Gastroesophageal sphincter (tissue), 4 donors: ENCODE data around the gene PSAPL1. TPM values are rescaled to one million over a fixed set of nuclear protein-coding genes. Genes with fewer than 3 reads are reported as not detected.

Experiments used
- ATAC-seq: fragments of 150-250 bp; one replicate; pipeline ENCODE4 v1.9.1; 2016; ENCODE audit warnings: mild to moderate bottlenecking, moderate library complexity
- H3K27ac ChIP-seq, 4 donors: fragments of 200-600 bp; sonication (generic) in 3 of 4; 1 replicate in 3 of 4; 2 replicates in 1 of 4; pipeline ENCODE4 v1.5.1; 2016 to 2019
- H3K27me3 ChIP-seq: fragments of 200-600 bp; sonication (generic); one replicate; pipeline ENCODE4 v1.5.1; 2019
- H3K36me3 ChIP-seq, 2 donors: fragments of 200-600 bp; sonication (generic); one replicate each; pipeline ENCODE4 v1.5.1; 2019; ENCODE audit warnings: control low read depth in 1 of 2
- H3K4me1 ChIP-seq, 3 donors: fragments of 200-600 bp; sonication (generic); 1 replicate in 2 of 3; 2 replicates in 1 of 3; pipeline ENCODE4 v1.5.1; 2016 to 2019; ENCODE audit warnings: control low read depth in 2 of 3
- H3K4me3 ChIP-seq, 2 donors: fragments of 200-600 bp; sonication (generic); one replicate each; pipeline ENCODE4 v1.5.1; 2019; ENCODE audit warnings: mild to moderate bottlenecking in 1 of 2, moderate library complexity in 1 of 2
- H3K9me3 ChIP-seq, 3 donors: fragments of 200-600 bp; sonication (generic); one replicate each; pipeline ENCODE4 v1.5.1; 2017 to 2019; ENCODE audit warnings: control low read depth in 2 of 3
- EP300 ChIP-seq: sonication (generic); formaldehyde crosslinking; IDR thresholded peaks from one replicate; pipeline ENCODE4 v1.6.1; 2017; ENCODE audit warnings: antibody characterized with exemption, mild to moderate bottlenecking
- POLR2A ChIP-seq, 2 donors: fragments of 450-650 bp; IDR thresholded peaks; one replicate each; pipeline ENCODE4 v1.6.1; 2017; ENCODE audit warnings: antibody characterized with exemption in 2 of 2, mild to moderate bottlenecking in 2 of 2, moderate library complexity in 1 of 2
- POLR2AphosphoS5 ChIP-seq: sonication (generic); formaldehyde crosslinking; IDR thresholded peaks from one replicate; pipeline ENCODE4 v1.6.1; 2017; ENCODE audit warnings: antibody characterized with exemption
- WGBS, 2 donors: methylation state at CpG; one replicate each; pipeline ENCODE4 v1.1.5; 2018; ENCODE audit warnings: low coverage in 1 of 2; 5-methylcytosine and 5-hydroxymethylcytosine counted together
- total RNA-seq, 4 donors: library from RNA; depleted of rRNA; stranded (reverse); fragments of >200 nt; gene quantifications; one replicate each; pipeline ENCODE4 v1.1.0, GENCODE V29; 2016
- TF ChIP-seq, protein P1 (sequence below), 4 experiments: fragments of 200-600 bp in 2 of 4; fragments of 450-650 bp in 2 of 4; sonication (generic) in 1 of 4; IDR thresholded peaks; one replicate each; pipeline ENCODE4 v1.5.1; 2017 to 2019; ENCODE audit warnings: antibody characterized with exemption in 4 of 4, mild to moderate bottlenecking in 2 of 4, moderate library complexity in 2 of 4

PSAPL1 gene
- total RNA-seq, 4 donors from 2014 or later: 0.15 TPM; not detected in 3

DNA sequence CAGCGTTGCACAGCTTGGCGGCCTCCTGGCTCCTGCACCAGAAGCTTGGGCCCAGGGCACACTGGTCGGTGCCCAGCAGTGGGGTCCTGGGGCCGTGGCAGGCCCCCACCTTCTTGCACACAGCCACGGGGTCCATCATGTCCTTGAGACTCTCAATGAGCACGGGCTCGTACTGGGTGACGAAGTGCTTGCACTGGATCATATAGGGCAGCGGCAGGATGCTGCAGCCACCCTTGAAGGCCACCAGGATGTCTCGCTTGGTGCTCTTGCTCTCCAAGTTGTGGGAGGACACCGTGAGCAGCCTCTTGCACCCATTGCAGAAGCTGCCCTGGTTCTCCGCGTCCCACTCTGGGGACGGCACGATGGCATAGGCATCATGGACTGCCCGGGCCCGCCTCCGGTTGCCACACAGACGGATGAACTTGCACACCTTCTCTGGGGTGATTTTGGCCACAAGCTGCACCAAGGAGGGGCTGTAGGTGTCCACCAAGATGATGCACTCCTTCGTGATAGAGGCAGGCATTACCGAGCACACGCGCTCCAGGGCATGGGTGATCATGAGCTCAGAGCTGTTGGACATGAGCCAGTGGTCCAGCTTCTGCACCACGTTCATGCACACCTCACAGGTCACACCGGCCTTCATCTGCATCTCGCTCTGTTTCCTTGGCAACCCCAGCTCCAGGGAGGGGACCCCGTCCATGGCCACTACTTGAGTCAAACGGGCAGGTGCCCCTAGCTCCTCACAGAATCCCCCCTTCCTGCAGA, 1.2 kb downstream of the PSAPL1 start:
- Histone ChIP-seq H3K9me3 (no peaks in the 10 kb centered on the region), H3K27ac (no peak overlapping the region), H3K27me3 (no peaks in the 10 kb centered on the region), H3K4me3 (no peak overlapping the region), H3K4me1 (peaks cover 0 to 11% (median 0%) of the 10 kb centered on the region in 3 donors), H3K36me3 (no peaks in the 10 kb centered on the region)
- ATAC-seq: no peak
- no peak for TF ChIP-seq POLR2A (IDR thresholded peaks at IDR 0.05)
- WGBS, 2 donors: 67 to 95% methylated on average over 3 to 12 of the region's 28 CpGs

DNA sequence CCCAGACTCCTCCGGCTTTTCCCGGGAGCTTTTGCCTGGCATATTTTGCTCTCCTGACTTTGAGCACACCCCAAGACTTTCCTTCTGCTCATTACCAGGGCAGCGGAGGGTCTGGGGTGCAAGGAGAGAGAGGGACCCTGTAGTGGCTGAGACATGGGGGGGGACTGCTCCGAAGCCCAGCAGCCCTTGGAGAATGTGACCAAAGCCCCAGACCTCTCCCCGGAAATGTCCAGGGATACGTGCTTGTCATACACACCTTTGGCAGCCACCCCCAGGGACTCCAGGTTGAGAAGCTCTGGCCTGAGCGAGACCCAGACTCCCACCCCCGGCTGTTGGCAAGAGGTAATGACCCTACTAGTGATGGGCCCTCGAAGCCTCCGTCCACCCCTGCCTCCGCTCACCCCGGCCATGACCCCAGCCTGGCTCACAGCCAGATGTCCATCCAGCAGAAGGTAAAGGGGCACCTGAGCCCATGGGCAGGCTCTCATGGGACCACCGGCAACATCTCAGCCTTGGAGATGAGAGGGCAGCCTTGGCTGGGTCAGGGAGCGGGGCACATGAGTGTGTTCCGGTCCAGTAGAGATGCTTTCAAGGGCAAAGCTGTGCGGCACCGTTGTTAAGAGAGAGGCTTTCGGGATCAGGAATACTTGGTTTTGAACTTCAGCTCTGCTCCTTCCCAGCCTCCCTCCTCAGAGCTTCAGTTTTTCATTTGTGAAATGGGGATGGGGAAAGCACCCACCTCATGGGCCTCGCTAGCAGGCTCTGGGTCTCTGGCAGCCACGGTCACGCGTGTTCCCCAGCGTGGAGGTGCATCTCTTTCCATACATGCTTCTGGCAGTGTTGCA, 2.0 kb downstream of the PSAPL1 start:
- ATAC-seq: no peak
- Histone ChIP-seq H3K36me3 (no peaks in the 10 kb centered on the region), H3K4me1 (peaks cover 0 to 11% (median 0%) of the 10 kb centered on the region in 3 donors), H3K9me3 (no peaks in the 10 kb centered on the region), H3K4me3 (no peak overlapping the region), H3K27ac (no peak overlapping the region), H3K27me3 (no peaks in the 10 kb centered on the region)
- WGBS, 2 donors: 90% methylated on average over 2 to 5 of the region's 23 CpGs
- TF ChIP-seq EP300 (no peak), POLR2A (IDR thresholded peaks at IDR 0.05) (no peak)

DNA sequence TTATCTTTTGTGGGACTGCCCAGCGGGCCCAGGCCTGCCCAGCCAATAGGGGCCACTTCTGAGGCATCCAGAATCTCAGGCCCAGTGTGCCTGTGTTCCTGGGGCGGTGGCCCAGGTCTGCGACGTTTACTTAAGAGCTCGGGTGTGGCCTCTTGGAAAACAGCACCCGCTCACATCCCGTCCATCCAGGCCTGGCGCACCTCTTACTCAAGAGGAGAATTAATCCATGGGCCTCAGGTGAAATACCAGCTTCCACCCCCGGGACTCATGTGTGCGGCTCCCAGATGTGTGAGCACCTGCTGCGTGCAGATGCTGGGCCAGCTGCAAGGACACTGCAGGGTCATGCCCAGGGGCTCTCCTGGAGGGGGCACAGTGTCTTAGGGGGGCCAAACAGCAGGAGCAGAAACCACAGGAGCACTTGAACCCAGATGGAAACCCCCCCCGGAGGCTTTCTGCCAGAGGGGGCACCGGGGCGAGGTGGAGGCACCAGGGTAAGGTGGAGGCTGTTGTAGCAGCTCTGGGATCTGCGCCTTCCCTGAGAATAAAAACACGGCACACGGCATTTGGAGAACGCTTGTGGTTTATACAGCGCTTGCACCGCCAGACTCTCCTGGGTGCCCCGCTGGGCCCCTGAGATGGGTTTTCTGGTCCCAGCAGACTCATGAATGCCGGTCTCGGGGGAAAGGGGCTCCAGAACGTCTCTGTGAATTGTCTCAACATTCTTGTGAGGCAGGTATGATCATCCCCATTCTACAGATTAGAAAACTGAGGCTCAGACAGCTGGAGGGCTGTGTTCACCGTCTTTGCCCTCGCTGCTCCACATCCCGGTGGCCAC, 2.8 kb downstream of the PSAPL1 start:
- H3K4me3 ChIP-seq: no peak overlapping the region
- no peaks in the 10 kb centered on the region for H3K9me3 ChIP-seq
- WGBS, 2 donors: 87% methylated on average over 8 of the region's 27 CpGs; no CpG with 5 or more reads in 1 of the 2 donors
- no peaks in the 10 kb centered on the region for H3K36me3 ChIP-seq
- no peak overlapping the region for H3K27ac ChIP-seq
- TF ChIP-seq POLR2A (IDR thresholded peaks at IDR 0.05) (no peak), EP300 (no peak), POLR2AphosphoS5 (no peak)
- TF ChIP-seq, protein P1, sequence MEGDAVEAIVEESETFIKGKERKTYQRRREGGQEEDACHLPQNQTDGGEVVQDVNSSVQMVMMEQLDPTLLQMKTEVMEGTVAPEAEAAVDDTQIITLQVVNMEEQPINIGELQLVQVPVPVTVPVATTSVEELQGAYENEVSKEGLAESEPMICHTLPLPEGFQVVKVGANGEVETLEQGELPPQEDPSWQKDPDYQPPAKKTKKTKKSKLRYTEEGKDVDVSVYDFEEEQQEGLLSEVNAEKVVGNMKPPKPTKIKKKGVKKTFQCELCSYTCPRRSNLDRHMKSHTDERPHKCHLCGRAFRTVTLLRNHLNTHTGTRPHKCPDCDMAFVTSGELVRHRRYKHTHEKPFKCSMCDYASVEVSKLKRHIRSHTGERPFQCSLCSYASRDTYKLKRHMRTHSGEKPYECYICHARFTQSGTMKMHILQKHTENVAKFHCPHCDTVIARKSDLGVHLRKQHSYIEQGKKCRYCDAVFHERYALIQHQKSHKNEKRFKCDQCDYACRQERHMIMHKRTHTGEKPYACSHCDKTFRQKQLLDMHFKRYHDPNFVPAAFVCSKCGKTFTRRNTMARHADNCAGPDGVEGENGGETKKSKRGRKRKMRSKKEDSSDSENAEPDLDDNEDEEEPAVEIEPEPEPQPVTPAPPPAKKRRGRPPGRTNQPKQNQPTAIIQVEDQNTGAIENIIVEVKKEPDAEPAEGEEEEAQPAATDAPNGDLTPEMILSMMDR (IDR thresholded peaks at IDR 0.05): no peak
- peaks cover 0 to 11% (median 0%) of the 10 kb centered on the region in 3 donors for H3K4me1 ChIP-seq
- H3K27me3 ChIP-seq: no peaks in the 10 kb centered on the region
- no peak for ATAC-seq

GRCh38 chr4:7430965-7431695, 3.6 kb downstream of the PSAPL1 start:
- no peaks in the 10 kb centered on the region for H3K27me3 ChIP-seq
- H3K27ac ChIP-seq: no peak overlapping the region
- peaks cover 0 to 11% (median 0%) of the 10 kb centered on the region in 3 donors for H3K4me1 ChIP-seq
- H3K4me3 ChIP-seq: no peak overlapping the region
- no peaks in the 10 kb centered on the region for H3K36me3 ChIP-seq
- TF ChIP-seq EP300: no peak
- no peak for TF ChIP-seq POLR2AphosphoS5
- no peak for TF ChIP-seq POLR2A (IDR thresholded peaks at IDR 0.05)
- TF ChIP-seq, protein P1 (IDR thresholded peaks at IDR 0.05): no peak
- no peak for ATAC-seq
- no peaks in the 10 kb centered on the region for H3K9me3 ChIP-seq
- WGBS, 2 donors: no CpG with 5 or more reads among the region's 17 CpGs

DNA sequence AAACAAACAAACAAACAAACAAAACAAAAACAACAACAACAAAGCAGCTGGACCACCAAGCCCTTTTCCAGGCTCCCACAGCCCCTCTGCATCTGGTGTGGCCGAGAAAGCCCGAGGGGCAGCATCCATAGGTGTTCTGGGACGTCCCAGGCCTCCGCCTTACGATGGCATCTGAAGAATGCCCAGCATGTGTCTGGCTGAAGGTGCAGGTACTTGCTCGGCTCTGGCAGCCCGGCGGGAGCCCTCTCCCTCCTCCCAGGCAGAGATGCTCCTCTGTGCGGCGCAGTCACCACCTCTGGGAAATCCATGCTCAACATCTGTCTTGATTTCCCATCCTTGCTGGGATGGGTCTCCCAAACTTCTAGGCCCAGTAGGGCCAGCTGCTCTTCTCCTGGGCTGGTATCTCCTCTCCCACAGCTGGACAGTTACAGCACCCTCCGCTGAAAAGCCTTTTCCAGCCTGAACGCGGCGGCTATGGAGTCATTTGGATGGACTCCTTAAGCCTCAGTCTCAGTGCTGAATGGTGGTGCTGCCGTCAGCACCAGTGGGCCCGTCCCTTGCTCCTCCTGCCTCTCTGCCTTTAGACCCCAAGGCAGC, 4.3 kb downstream of the PSAPL1 start:
- Histone ChIP-seq H3K27ac (no peak overlapping the region), H3K36me3 (no peaks in the 10 kb centered on the region), H3K4me1 (peaks cover 0 to 11% (median 0%) of the 10 kb centered on the region in 3 donors), H3K4me3 (no peak overlapping the region), H3K27me3 (no peaks in the 10 kb centered on the region), H3K9me3 (no peaks in the 10 kb centered on the region)
- no peak for ATAC-seq
- TF ChIP-seq, protein P1 (IDR thresholded peaks at IDR 0.05): no peak
- TF ChIP-seq POLR2A (IDR thresholded peaks at IDR 0.05) (no peak), POLR2AphosphoS5 (no peak), EP300 (no peak)
- 72 to 73% methylated on average over 3 to 4 of the region's 16 CpGs for WGBS, 2 donors
